Mammary epithelial cell (primary cell): ENCODE measurements around the gene DRC1.

Experiments used
- CTCF ChIP-seq, 2 donors: IDR thresholded peaks in 1 of 2; conservative IDR thresholded peaks in 1 of 2; 2 replicates each; pipeline ENCODE4 v1.5.1; 2011 to 2012; ENCODE audit warnings: inconsistent platforms in 2 of 2, low read length in 2 of 2, mild to moderate bottlenecking in 2 of 2, control low read depth in 1 of 2, low read depth in 1 of 2; ENCODE audit not compliant: insufficient read depth in 1 of 2; ENCODE audit errors: extremely low read depth in 1 of 2
- EZH2 ChIP-seq: IDR thresholded peaks from 2 replicates; pipeline ENCODE4 v1.6.1; 2012; ENCODE audit warnings: low read length, inconsistent platforms, borderline replicate concordance

DNA sequence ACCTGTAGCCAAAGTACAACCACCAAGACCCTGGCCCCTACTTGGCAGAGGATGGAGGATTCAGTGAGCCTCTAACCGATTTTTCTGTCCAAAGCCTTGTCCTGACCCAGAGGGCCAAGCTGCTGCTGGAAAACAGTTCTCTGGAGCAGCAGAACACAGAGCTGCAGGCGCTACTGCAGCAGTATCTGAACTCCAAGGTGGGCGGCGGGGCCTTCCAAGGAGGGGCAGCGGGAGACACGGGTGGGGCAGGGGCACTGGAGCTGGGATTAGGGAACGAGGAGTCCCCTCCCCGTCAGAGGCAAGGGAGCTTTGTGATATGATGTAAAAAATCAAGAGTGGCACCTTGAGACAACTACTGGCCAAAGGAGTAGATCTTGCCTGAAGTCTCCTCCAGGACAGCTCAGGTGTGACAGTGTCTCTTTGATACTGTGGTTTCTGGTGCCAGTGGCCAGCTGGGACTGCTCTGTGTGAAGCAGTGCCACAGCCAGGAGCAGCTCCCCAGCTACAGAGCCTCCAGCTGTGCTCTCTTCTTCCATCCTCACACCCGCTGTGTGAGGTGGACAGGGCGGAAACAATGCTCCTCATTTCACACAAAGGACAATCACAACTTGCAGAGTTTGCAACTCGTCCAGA lies 53.4 kb downstream of the DRC1 start:
- TF ChIP-seq CTCF (conservative IDR thresholded peaks at IDR 0.05 in 1 of 2, IDR thresholded peaks at IDR 0.05 in 1 of 2; ENCODE audit: extremely low read depth in 1 of 2, insufficient read depth in 1 of 2, low read depth in 1 of 2, low read length in 2 of 2) (no peak), EZH2 (no peak)
